ENCODE results near the gene FASLG.
"Not testable (repeated sequence)": the region's sequence is repeated elsewhere in the genome, so short reads cannot be mapped to it uniquely, and the experiment has no call there.

Gene FASLG

GRCh38 chr1:172686143-172686542 is 27.2 kb downstream of the FASLG start:
- DNase-seq: no peak

GRCh38 chr1:172688428-172689085 is 29.7 kb downstream of the FASLG start:
- not testable (repeated sequence) for DNase-seq

GRCh38 chr1:172690925-172691324 is 32.0 kb downstream of the FASLG start:
- DNase-seq: not testable (repeated sequence)

- peak; percentile 20 to 25 for DNase-seq
Observed at GRCh38 chr1:172697534-172698002, 38.7 kb downstream of the FASLG start.

GRCh38 chr1:172698224-172698623 is 39.3 kb downstream of the FASLG start:
- no peak for DNase-seq

GRCh38 chr1:172699111-172699510 is 40.2 kb downstream of the FASLG start:
- DNase-seq: peak in 1 of 2 donors; percentile 34

GRCh38 chr1:172699695-172700227 is 40.9 kb downstream of the FASLG start:
- DNase-seq: no peak

GRCh38 chr1:172700556-172700955 is 41.7 kb downstream of the FASLG start:
- DNase-seq: no peak

GRCh38 chr1:172704001-172704400 is 45.1 kb downstream of the FASLG start:
- DNase-seq: no peak

GRCh38 chr1:172704420-172705210 is 45.7 kb downstream of the FASLG start:
- no peak for DNase-seq

- no peak for DNase-seq
Observed at GRCh38 chr1:172708452-172708851, 49.5 kb downstream of the FASLG start.

GRCh38 chr1:172711558-172711957 is 52.7 kb downstream of the FASLG start:
- no peak for DNase-seq

GRCh38 chr1:172713466-172713865 is 54.6 kb downstream of the FASLG start:
- no peak for DNase-seq
